ENCODE measurements around the gene CDC42BPB. TPM values are rescaled to one million over a fixed set of nuclear protein-coding genes. Genes with fewer than 3 reads are reported as not detected.
A peak's percentile ranks its signal among the peaks of the same experiment; 100 is the strongest.

Gene CDC42BPB
- total and polyA plus RNA-seq, 2 experiments from 2014 or later = 13.0 to 106 TPM

GRCh38 chr14:103093856-103094405, 36.6 kb upstream of the CDC42BPB start:
- H3K4me3 ChIP-seq = no peak overlapping the region
- H3K36me3 ChIP-seq (ENCODE audit: low read depth) = no peaks in the 10 kb centered on the region
- H3K9ac ChIP-seq = no peak overlapping the region
- H3K4me1 ChIP-seq (ENCODE audit: insufficient read depth) = no peaks in the 10 kb centered on the region
- H3K9me2 ChIP-seq (ENCODE audit: insufficient read depth) = no peaks in the 10 kb centered on the region
- in situ Hi-C loops (cut with MboI) = no loop called here
- TF ChIP-seq EZH2 (IDR thresholded peaks at IDR 0.05; ENCODE audit: insufficient read depth, poor library complexity, severe bottlenecking) (no peak), EZH2phosphoT487 (IDR thresholded peaks at IDR 0.05; ENCODE audit: insufficient read depth, low read depth) (no peak)
- H3K9me3 ChIP-seq (ENCODE audit: low read depth) = no peaks in the 10 kb centered on the region
- no peaks in the 10 kb centered on the region for H3K79me2 ChIP-seq (ENCODE audit: insufficient read depth)
- H3K4me2 ChIP-seq (ENCODE audit: unreplicated experiment) = no peak overlapping the region
- no peak for DNase-seq
- H4K20me1 ChIP-seq (ENCODE audit: insufficient read depth) = no peaks in the 10 kb centered on the region
- no peak overlapping the region for H2AFZ ChIP-seq
- no peaks in the 10 kb centered on the region for H3F3A ChIP-seq (ENCODE audit: insufficient read depth)
- 89 to 93% methylated on average over 11 to 13 of the region's 13 CpGs for WGBS, 2 experiments (ENCODE audit: low coverage in 1 of 2, low lambda C conversion rate in 2 of 2, missing lambda C conversion rate in 2 of 2)
- H3K27ac ChIP-seq = no peak overlapping the region
- no peaks in the 10 kb centered on the region; the same call in 1 of the 2 replicates for H3K27me3 ChIP-seq (replicated peaks; ENCODE audit: insufficient read depth)

DNA sequence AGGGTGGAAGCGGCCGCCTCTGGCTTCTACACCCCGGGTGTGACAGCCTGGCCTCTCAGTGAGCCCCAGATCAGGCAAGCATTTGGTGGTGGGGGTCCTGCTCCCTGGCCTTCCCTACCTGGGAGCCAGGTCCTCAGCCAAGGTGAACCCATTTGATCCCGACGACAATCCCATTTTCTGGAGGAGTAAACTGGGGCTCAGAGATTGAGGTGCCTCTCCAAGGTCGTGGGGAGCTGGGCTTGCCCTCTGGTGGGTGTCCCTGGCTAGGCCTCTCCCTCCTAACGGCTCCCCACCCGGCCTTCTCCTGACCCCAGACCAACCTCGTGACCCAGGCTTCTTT, 34.5 kb upstream of the CDC42BPB start:
- no peak for TF ChIP-seq EZH2 (IDR thresholded peaks at IDR 0.05; ENCODE audit: insufficient read depth, poor library complexity, severe bottlenecking)
- no peak for TF ChIP-seq EZH2phosphoT487 (IDR thresholded peaks at IDR 0.05; ENCODE audit: insufficient read depth, low read depth)

DNA sequence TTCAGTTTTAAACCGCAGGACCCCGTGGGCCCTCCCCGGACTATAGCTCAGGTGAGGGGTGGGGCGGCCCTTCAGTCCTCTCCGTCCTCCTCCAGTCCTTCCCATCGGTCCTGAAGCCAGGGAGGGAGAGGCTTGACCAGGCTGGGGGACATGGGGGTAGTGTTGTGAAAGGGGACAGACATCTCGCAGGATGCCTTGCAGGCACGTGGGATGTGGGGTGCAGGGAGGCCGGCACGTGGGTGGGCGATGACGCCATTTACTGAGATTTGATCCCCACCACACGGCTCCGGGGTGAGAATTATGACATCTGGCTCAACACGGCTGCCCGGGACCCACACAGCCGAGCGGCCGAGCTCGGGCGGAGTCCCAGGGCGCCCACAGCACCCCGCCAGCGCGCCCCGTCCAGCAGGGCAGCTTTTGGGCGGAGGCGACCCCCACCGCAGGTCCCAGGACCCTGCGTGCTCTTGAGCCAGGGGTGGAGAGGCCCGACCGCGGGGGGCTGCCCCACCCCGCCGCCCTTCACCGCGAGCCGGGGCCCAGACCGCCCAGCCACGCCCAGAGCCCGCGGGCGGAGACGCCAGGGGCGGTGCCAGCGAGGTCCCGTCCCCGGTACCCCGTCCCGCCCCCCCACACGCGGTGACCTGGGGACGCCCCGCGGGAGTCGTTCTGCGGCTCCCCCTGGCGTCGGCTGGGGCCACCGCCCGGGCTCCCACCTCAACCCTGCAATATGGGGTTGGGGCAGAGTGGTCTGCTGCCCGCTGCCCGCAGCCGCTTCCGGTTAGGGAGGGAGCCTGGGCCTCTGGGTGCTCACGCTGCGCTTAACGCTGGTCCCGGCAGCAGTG, 33.9 kb upstream of the CDC42BPB start:
- Histone ChIP-seq H3K9ac (peak overlapping the region; percentile 45), H3K4me2 (ENCODE audit: unreplicated experiment) (peak overlapping the region; percentile 48), H3F3A (ENCODE audit: insufficient read depth) (no peaks in the 10 kb centered on the region), H3K36me3 (ENCODE audit: low read depth) (no peaks in the 10 kb centered on the region), H3K79me2 (ENCODE audit: insufficient read depth) (no peaks in the 10 kb centered on the region), H3K4me1 (ENCODE audit: insufficient read depth) (no peaks in the 10 kb centered on the region), H3K4me3 (peak overlapping the region; percentile 58), H3K9me3 (ENCODE audit: low read depth) (no peaks in the 10 kb centered on the region), H4K20me1 (ENCODE audit: insufficient read depth) (no peaks in the 10 kb centered on the region), H2AFZ (peak overlapping the region; percentile 70), H3K27ac (no peak overlapping the region), H3K9me2 (ENCODE audit: insufficient read depth) (no peaks in the 10 kb centered on the region), H3K27me3 (replicated peaks; ENCODE audit: insufficient read depth) (no peaks in the 10 kb centered on the region)
- peak; percentile 62 for DNase-seq
- TF ChIP-seq EZH2phosphoT487 (IDR thresholded peaks at IDR 0.05; ENCODE audit: insufficient read depth, low read depth) = no peak
- no peak for TF ChIP-seq EZH2 (IDR thresholded peaks at IDR 0.05; ENCODE audit: insufficient read depth, poor library complexity, severe bottlenecking)
- in situ Hi-C loops (cut with MboI) = no loop called here
- WGBS, 2 experiments (ENCODE audit: low coverage in 1 of 2, low lambda C conversion rate in 2 of 2, missing lambda C conversion rate in 2 of 2) = 11 to 13% methylated on average over 41 to 51 of the region's 69 CpGs

More for the DNA sequence above, 34.5 kb upstream of the CDC42BPB start:
- Histone ChIP-seq H3F3A (ENCODE audit: insufficient read depth) (no peaks in the 10 kb centered on the region), H3K4me3 (peak overlapping the region; percentile 58), H3K27me3 (replicated peaks; ENCODE audit: insufficient read depth) (no peaks in the 10 kb centered on the region), H3K27ac (no peak overlapping the region), H4K20me1 (ENCODE audit: insufficient read depth) (no peaks in the 10 kb centered on the region), H3K4me1 (ENCODE audit: insufficient read depth) (no peaks in the 10 kb centered on the region), H3K9me2 (ENCODE audit: insufficient read depth) (no peaks in the 10 kb centered on the region), H3K79me2 (ENCODE audit: insufficient read depth) (no peaks in the 10 kb centered on the region), H3K9me3 (ENCODE audit: low read depth) (no peaks in the 10 kb centered on the region), H2AFZ (peak overlapping the region; percentile 70), H3K4me2 (ENCODE audit: unreplicated experiment) (peak overlapping the region; percentile 48), H3K9ac (peak overlapping the region; percentile 45), H3K36me3 (ENCODE audit: low read depth) (no peaks in the 10 kb centered on the region)
- in situ Hi-C loops (cut with MboI) = no loop called here
- 59 to 62% methylated on average over 9 of the region's 9 CpGs for WGBS, 2 experiments (ENCODE audit: low coverage in 1 of 2, low lambda C conversion rate in 2 of 2, missing lambda C conversion rate in 2 of 2)
- DNase-seq = no peak

DNA sequence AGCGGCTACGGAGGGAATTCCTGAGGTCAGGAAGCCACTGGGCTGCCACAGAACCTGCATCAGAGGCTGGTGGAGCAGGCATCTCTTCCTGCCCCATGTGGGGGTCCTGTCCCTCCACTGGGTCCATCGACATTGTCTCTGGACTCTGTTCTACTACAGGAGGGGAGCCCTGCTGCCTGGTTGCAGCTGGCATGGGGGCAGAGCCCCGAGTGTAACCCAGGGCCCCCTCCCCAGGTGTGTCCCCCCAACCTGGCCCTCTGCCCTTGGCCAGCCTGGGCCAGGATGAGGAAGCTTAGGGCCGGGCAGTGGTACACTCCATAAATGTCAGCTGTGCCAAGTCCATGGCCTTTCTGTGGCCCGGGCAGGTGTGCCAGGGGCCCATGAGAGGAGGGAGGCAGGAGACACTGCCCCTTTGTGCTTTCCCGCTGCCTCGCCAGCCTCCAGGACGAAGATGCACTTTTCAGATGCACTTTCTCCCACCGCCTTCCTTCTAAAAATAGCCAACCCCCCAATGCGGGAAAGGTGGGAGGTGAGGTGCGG, 33.2 kb upstream of the CDC42BPB start:
- in situ Hi-C loops (cut with MboI) = no loop called here
- Histone ChIP-seq H3K27ac (no peak overlapping the region), H3K79me2 (ENCODE audit: insufficient read depth) (no peaks in the 10 kb centered on the region), H3K4me1 (ENCODE audit: insufficient read depth) (no peaks in the 10 kb centered on the region), H3K4me3 (no peak overlapping the region), H3K4me2 (ENCODE audit: unreplicated experiment) (no peak overlapping the region), H3K27me3 (replicated peaks; ENCODE audit: insufficient read depth) (no peaks in the 10 kb centered on the region), H3K9me3 (ENCODE audit: low read depth) (no peaks in the 10 kb centered on the region), H2AFZ (peak overlapping the region; percentile 70; the same call in 1 of the 2 replicates), H3K9ac (no peak overlapping the region), H4K20me1 (ENCODE audit: insufficient read depth) (no peaks in the 10 kb centered on the region), H3K36me3 (ENCODE audit: low read depth) (no peaks in the 10 kb centered on the region), H3K9me2 (ENCODE audit: insufficient read depth) (no peaks in the 10 kb centered on the region), H3F3A (ENCODE audit: insufficient read depth) (no peaks in the 10 kb centered on the region)
- TF ChIP-seq EZH2 (IDR thresholded peaks at IDR 0.05; ENCODE audit: insufficient read depth, poor library complexity, severe bottlenecking) = no peak
- TF ChIP-seq EZH2phosphoT487 (IDR thresholded peaks at IDR 0.05; ENCODE audit: insufficient read depth, low read depth) = no peak
- DNase-seq = no peak
- WGBS, 2 experiments (ENCODE audit: low coverage in 1 of 2, low lambda C conversion rate in 2 of 2, missing lambda C conversion rate in 2 of 2) = 85 to 86% methylated on average over 12 of the region's 12 CpGs

All from GM23248 (cell line).